Measurements from ENCODE around the gene ARPC1A. TPM values are rescaled to one million over a fixed set of nuclear protein-coding genes. Genes with fewer than 3 reads are reported as not detected.

ARPC1A gene
- total and polyA plus RNA-seq, 3 experiments from 2014 or later: 74.7 to 86.6 (median 86.5) TPM

GRCh38 chr7:99380032-99380822 is 54.5 kb downstream of the ARPC1A start:
- ChIA-PET POLR2A (interaction anchor here (0.6 to 1.7 kb wide), 6 partner anchors 10 to 172 kb away, joined by 3 to 13 read pairs (median 5); partner anchors contain the start of genes BUD31 and PDAP1), CTCF (interaction anchor here (1.1 kb wide), 1 partner anchor 27 kb away, joined by 5 read pairs; no protein-coding TSS in a partner anchor)
- H3K4me1 ChIP-seq (ENCODE audit: insufficient read depth, low read length): peaks cover 79% of the 10 kb centered on the region

GRCh38 chr7:99380823-99381663 is 55.3 kb downstream of the ARPC1A start:
- Mint-ChIP-seq H3K4me3 (peak overlapping the region; percentile 41 to 91 (median 87)), H3K4me1 (peaks cover 50 to 69% (median 61%) of the 10 kb centered on the region in 3 donors), H3K36me3 (peaks cover 4 to 46% (median 4%) of the 10 kb centered on the region in 3 donors), H3K27ac (peak overlapping the region; percentile 86 to 99 (median 98)), H3K27me3 (no peaks in the 10 kb centered on the region), H3K9me3 (no peaks in the 10 kb centered on the region)
- Histone ChIP-seq H3K27me3 (ENCODE audit: insufficient read depth, low read length, poor library complexity, severe bottlenecking) (no peaks in the 10 kb centered on the region), H3K4me3 (ENCODE audit: low read length) (peak overlapping the region; percentile 58), H3K27ac (ENCODE audit: low read depth, low read length) (peak overlapping the region; percentile 91), H3K4me1 (ENCODE audit: insufficient read depth, low read length) (peaks cover 79% of the 10 kb centered on the region), H3K9me3 (ENCODE audit: low read length) (no peaks in the 10 kb centered on the region), H3K36me3 (ENCODE audit: insufficient read depth, low read length) (peaks cover 4% of the 10 kb centered on the region)
- ChIA-PET POLR2A (interaction anchor here (0.6 to 1.7 kb wide), 7 partner anchors 9 to 171 kb away, joined by 3 to 13 read pairs (median 4); partner anchors contain the start of genes BUD31, CPSF4, PDAP1 and PTCD1), CTCF (interaction anchor here (1.1 kb wide), 1 partner anchor 26 kb away, joined by 5 read pairs; no protein-coding TSS in a partner anchor)
- DNase-seq: peak; percentile 84 to 95 (median 93)

More at GRCh38 chr7:99380032-99380822, 54.5 kb downstream of the ARPC1A start:
- Histone ChIP-seq H3K9me3 (ENCODE audit: low read length) (no peaks in the 10 kb centered on the region), H3K27ac (ENCODE audit: low read depth, low read length) (peak overlapping the region; percentile 91), H3K4me3 (ENCODE audit: low read length) (peak overlapping the region; percentile 58), H3K27me3 (ENCODE audit: insufficient read depth, low read length, poor library complexity, severe bottlenecking) (no peaks in the 10 kb centered on the region), H3K36me3 (ENCODE audit: insufficient read depth, low read length) (peaks cover 4% of the 10 kb centered on the region)
- peak; percentile 30 to 59 (median 39) for DNase-seq
- Mint-ChIP-seq H3K4me3 (peak overlapping the region; percentile 41 to 91 (median 87)), H3K27ac (peak overlapping the region; percentile 86 to 99 (median 98)), H3K9me3 (no peaks in the 10 kb centered on the region), H3K36me3 (peaks cover 4 to 42% (median 4%) of the 10 kb centered on the region in 3 donors), H3K27me3 (no peaks in the 10 kb centered on the region), H3K4me1 (peaks cover 50 to 66% (median 62%) of the 10 kb centered on the region in 3 donors)

- no peaks in the 10 kb centered on the region for H3K27me3 Mint-ChIP-seq
- H3K4me3 Mint-ChIP-seq: peak overlapping the region in 5 of 7 donors; percentile 81 to 91 (median 88)
- POLR2A ChIA-PET: interaction anchor here (0.6 to 1.2 kb wide), 2 partner anchors 12 to 35 kb away, joined by 3 to 5 read pairs; no protein-coding TSS in a partner anchor
- no peak for DNase-seq
- peak overlapping the region; percentile 86 to 99 (median 98) for H3K27ac Mint-ChIP-seq
- H3K27ac ChIP-seq (ENCODE audit: low read depth, low read length): peak overlapping the region; percentile 45
- peaks cover 4 to 49% (median 5%) of the 10 kb centered on the region in 3 donors for H3K36me3 Mint-ChIP-seq
- no peaks in the 10 kb centered on the region for H3K9me3 ChIP-seq (ENCODE audit: low read length)
- peak overlapping the region; percentile 37 for H3K4me3 ChIP-seq (ENCODE audit: low read length)
- H3K4me1 Mint-ChIP-seq: peaks cover 45 to 63% (median 55%) of the 10 kb centered on the region in 3 donors
- peaks cover 72% of the 10 kb centered on the region for H3K4me1 ChIP-seq (ENCODE audit: insufficient read depth, low read length)
- H3K36me3 ChIP-seq (ENCODE audit: insufficient read depth, low read length): peaks cover 10% of the 10 kb centered on the region
- no peaks in the 10 kb centered on the region for H3K27me3 ChIP-seq (ENCODE audit: insufficient read depth, low read length, poor library complexity, severe bottlenecking)
- no peaks in the 10 kb centered on the region for H3K9me3 Mint-ChIP-seq
- CTCF ChIA-PET: interaction anchor here (1.1 kb wide), 1 partner anchor 41 kb away, joined by 3 read pairs; no protein-coding TSS in a partner anchor
Measured at GRCh38 chr7:99381664-99382075, 56.0 kb downstream of the ARPC1A start.

- Histone ChIP-seq H3K36me3 (ENCODE audit: insufficient read depth, low read length) (peaks cover 21% of the 10 kb centered on the region), H3K27me3 (ENCODE audit: insufficient read depth, low read length, poor library complexity, severe bottlenecking) (no peaks in the 10 kb centered on the region), H3K4me1 (ENCODE audit: insufficient read depth, low read length) (peaks cover 58% of the 10 kb centered on the region), H3K27ac (ENCODE audit: low read depth, low read length) (no peak overlapping the region), H3K4me3 (ENCODE audit: low read length) (no peak overlapping the region), H3K9me3 (ENCODE audit: low read length) (no peaks in the 10 kb centered on the region)
- H3K4me1 Mint-ChIP-seq: peaks cover 38 to 54% (median 45%) of the 10 kb centered on the region in 3 donors
- ChIA-PET POLR2A (interaction anchor here (0.9 kb wide), 1 partner anchor 9 kb away, joined by 3 read pairs; no protein-coding TSS in a partner anchor), CTCF (interaction anchor here (1.4 kb wide), 1 partner anchor 15 kb away, joined by 3 read pairs; no protein-coding TSS in a partner anchor)
- H3K27me3 Mint-ChIP-seq: no peaks in the 10 kb centered on the region
- peaks cover 4 to 52% (median 7%) of the 10 kb centered on the region in 3 donors for H3K36me3 Mint-ChIP-seq
- DNase-seq: no peak
- H3K27ac Mint-ChIP-seq: peak overlapping the region in 7 of 8 donors; percentile 65 to 95 (median 85)
- H3K9me3 Mint-ChIP-seq: no peaks in the 10 kb centered on the region
- no peak overlapping the region for H3K4me3 Mint-ChIP-seq
Measured at GRCh38 chr7:99383203-99383602, 57.5 kb downstream of the ARPC1A start.

DNA sequence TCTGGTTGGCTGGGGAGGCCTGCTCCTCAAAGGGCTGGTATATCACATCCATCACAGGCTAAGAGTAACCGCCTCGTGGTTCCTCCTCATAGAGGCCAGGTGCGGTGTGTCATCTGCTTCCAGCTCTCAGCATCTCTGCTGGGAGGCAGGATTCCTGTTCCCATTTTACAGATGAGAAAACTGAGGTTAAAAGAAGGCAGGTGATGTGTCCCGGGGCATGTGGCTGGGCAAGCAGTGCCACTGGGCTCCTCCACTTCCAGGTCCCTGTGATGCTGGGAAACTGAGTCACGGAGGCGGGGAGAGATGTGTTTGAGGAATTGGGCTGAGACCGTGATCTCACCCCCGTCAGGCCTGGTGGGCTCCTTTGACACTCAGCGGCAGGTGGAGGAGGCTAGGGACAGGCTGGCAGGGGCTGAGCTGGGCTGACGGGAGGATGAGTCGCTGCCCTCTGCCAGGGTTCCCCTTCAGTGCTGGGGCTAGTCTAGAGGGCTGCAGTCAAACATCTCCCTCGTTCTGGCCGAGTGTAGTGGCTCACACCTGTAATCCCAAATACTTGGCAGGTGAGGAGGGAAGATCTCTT is 58.2 kb downstream of the ARPC1A start:
- H3K4me1 ChIP-seq (ENCODE audit: insufficient read depth, low read length): peaks cover 52% of the 10 kb centered on the region
- DNase-seq: no peak
- H3K27me3 Mint-ChIP-seq: no peaks in the 10 kb centered on the region
- CTCF ChIA-PET: interaction anchor here (1.4 kb wide), 1 partner anchor 16 kb away, joined by 3 read pairs; no protein-coding TSS in a partner anchor
- POLR2A ChIA-PET: interaction anchor here (1.6 kb wide), 1 partner anchor 25 kb away, joined by 3 read pairs; the partner anchor contains the start of gene BUD31
- H3K9me3 Mint-ChIP-seq: no peaks in the 10 kb centered on the region
- peaks cover 25% of the 10 kb centered on the region for H3K36me3 ChIP-seq (ENCODE audit: insufficient read depth, low read length)
- H3K36me3 Mint-ChIP-seq: peaks cover 4 to 56% (median 7%) of the 10 kb centered on the region in 3 donors
- peak overlapping the region; percentile 51 to 95 (median 82) for H3K27ac Mint-ChIP-seq
- peak overlapping the region in 1 of 7 donors; percentile 7 for H3K4me3 Mint-ChIP-seq
- no peak overlapping the region for H3K4me3 ChIP-seq (ENCODE audit: low read length)
- no peak overlapping the region for H3K27ac ChIP-seq (ENCODE audit: low read depth, low read length)
- H3K27me3 ChIP-seq (ENCODE audit: insufficient read depth, low read length, poor library complexity, severe bottlenecking): no peaks in the 10 kb centered on the region
- H3K4me1 Mint-ChIP-seq: peaks cover 37 to 53% (median 44%) of the 10 kb centered on the region in 3 donors
- no peaks in the 10 kb centered on the region for H3K9me3 ChIP-seq (ENCODE audit: low read length)

DNA sequence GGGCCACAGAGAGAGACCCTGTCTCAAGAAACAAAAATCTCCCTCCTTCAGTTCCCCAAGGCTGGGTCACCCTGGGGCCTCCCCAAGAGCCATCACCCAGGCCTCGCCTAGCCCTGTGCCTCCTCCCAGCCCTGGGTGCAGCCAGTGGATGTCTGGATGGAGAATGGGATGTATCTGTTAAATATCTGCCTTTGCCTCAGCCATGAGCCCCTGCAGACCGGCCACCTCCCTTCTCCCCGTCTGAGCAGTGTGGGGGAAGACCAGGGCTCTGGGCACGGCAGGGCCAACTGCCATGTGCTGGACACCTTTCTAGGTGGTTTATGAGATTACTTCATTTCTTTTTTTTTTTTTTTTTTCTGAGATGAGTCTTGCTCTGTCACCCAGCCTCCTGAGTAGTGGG is 58.8 kb downstream of the ARPC1A start:
- peaks cover 0 to 58% (median 6%) of the 10 kb centered on the region in 3 donors for H3K36me3 Mint-ChIP-seq
- H3K9me3 Mint-ChIP-seq: no peaks in the 10 kb centered on the region
- Histone ChIP-seq H3K4me1 (ENCODE audit: insufficient read depth, low read length) (peaks cover 45% of the 10 kb centered on the region), H3K27ac (ENCODE audit: low read depth, low read length) (no peak overlapping the region), H3K4me3 (ENCODE audit: low read length) (no peak overlapping the region), H3K36me3 (ENCODE audit: insufficient read depth, low read length) (peaks cover 30% of the 10 kb centered on the region), H3K9me3 (ENCODE audit: low read length) (no peaks in the 10 kb centered on the region), H3K27me3 (ENCODE audit: insufficient read depth, low read length, poor library complexity, severe bottlenecking) (no peaks in the 10 kb centered on the region)
- peak overlapping the region in 7 of 8 donors; percentile 51 to 95 (median 82) for H3K27ac Mint-ChIP-seq
- H3K27me3 Mint-ChIP-seq: no peaks in the 10 kb centered on the region
- peaks cover 30 to 46% (median 37%) of the 10 kb centered on the region in 3 donors for H3K4me1 Mint-ChIP-seq
- no peak for DNase-seq
- ChIA-PET CTCF (no interaction called here), POLR2A (interaction anchor here (1.6 kb wide), 1 partner anchor 25 kb away, joined by 3 read pairs; the partner anchor contains the start of gene BUD31)
- H3K4me3 Mint-ChIP-seq: no peak overlapping the region

GRCh38 chr7:99385564-99385963 is 59.9 kb downstream of the ARPC1A start:
- H3K4me1 Mint-ChIP-seq: peaks cover 21 to 36% (median 27%) of the 10 kb centered on the region in 3 donors
- H3K9me3 Mint-ChIP-seq: no peaks in the 10 kb centered on the region
- H3K9me3 ChIP-seq (ENCODE audit: low read length): no peaks in the 10 kb centered on the region
- peaks cover 35% of the 10 kb centered on the region for H3K4me1 ChIP-seq (ENCODE audit: insufficient read depth, low read length)
- POLR2A ChIA-PET: interaction anchor here (0.9 kb wide), 1 partner anchor 16 kb away, joined by 3 read pairs; no protein-coding TSS in a partner anchor
- CTCF ChIA-PET: interaction anchor here (0.8 to 4.1 kb wide), 2 partner anchors 11 to 19 kb away, joined by 3 to 30 read pairs; partner anchors contain the start of gene ARPC1B
- no peak overlapping the region for H3K27ac ChIP-seq (ENCODE audit: low read depth, low read length)
- no peaks in the 10 kb centered on the region for H3K27me3 Mint-ChIP-seq
- no peaks in the 10 kb centered on the region for H3K27me3 ChIP-seq (ENCODE audit: insufficient read depth, low read length, poor library complexity, severe bottlenecking)
- no peak overlapping the region for H3K4me3 ChIP-seq (ENCODE audit: low read length)
- H3K27ac Mint-ChIP-seq: peak overlapping the region in 6 of 8 donors; percentile 23 to 85 (median 63)
- H3K4me3 Mint-ChIP-seq: no peak overlapping the region
- DNase-seq: no peak
- peaks cover 40% of the 10 kb centered on the region for H3K36me3 ChIP-seq (ENCODE audit: insufficient read depth, low read length)
- H3K36me3 Mint-ChIP-seq: peaks cover 0 to 64% (median 6%) of the 10 kb centered on the region in 3 donors
